HepG2 (cell line): ENCODE data around the gene CYSLTR2.

Experiments
- ERF ChIP-seq: IDR thresholded peaks from 2 replicates; pipeline ENCODE4 v1.6.1; 2018; ENCODE audit warnings: missing biosample characterization, missing genetic modification reagents
- FOSL1 ChIP-seq: sonication (generic); formaldehyde crosslinking; IDR thresholded peaks from 2 replicates; pipeline ENCODE4 v1.9.0; 2021; ENCODE audit warnings: missing genetic modification reagents, borderline replicate concordance
- ISL2 ChIP-seq: sonication (generic); formaldehyde crosslinking; IDR thresholded peaks from 2 replicates; pipeline ENCODE4 v1.5.0; 2020; ENCODE audit warnings: missing genetic modification reagents
- NAIF1 ChIP-seq: sonication (generic); formaldehyde crosslinking; IDR thresholded peaks from 2 replicates; pipeline ENCODE4 v1.5.0; 2020; ENCODE audit warnings: mild to moderate bottlenecking, missing genetic modification reagents, borderline replicate concordance
- POLR2A ChIP-seq, 2 experiments: IDR thresholded peaks; 2 replicates each; pipeline ENCODE4 v1.6.1; 2011; ENCODE audit warnings: low read depth in 2 of 2, low read length in 2 of 2, mild to moderate bottlenecking in 1 of 2, moderate library complexity in 1 of 2; ENCODE audit not compliant: insufficient read depth in 1 of 2
- RBM22 ChIP-seq: fragments of 200-400 bp; formaldehyde crosslinking; optimal IDR thresholded peaks from 2 replicates; pipeline ENCODE3; 2017; ENCODE audit warnings: mild to moderate bottlenecking, low read length, moderate library complexity
- SMC3 ChIP-seq: IDR thresholded peaks from 2 replicates; pipeline ENCODE4 v1.6.1; 2011; ENCODE audit warnings: low read length, improper control_type of control experiment
- TARDBP ChIP-seq: sonication (generic); formaldehyde crosslinking; IDR thresholded peaks from 2 replicates; pipeline ENCODE4 v1.8.0; 2022; ENCODE audit warnings: mild to moderate bottlenecking, missing genetic modification reagents
- YY1 ChIP-seq: IDR thresholded peaks from 2 replicates; pipeline ENCODE4 v1.6.1; 2011; ENCODE audit warnings: low read length, low read depth, moderate library complexity, mild to moderate bottlenecking; ENCODE audit not compliant: insufficient read depth, insufficient replicate concordance
- ZNF510 ChIP-seq: sonication (generic); formaldehyde crosslinking; IDR thresholded peaks from 2 replicates; pipeline ENCODE4 v1.4.0; 2020; ENCODE audit warnings: low read depth, mild to moderate bottlenecking, missing genetic modification reagents
- ZNF670 ChIP-seq: sonication (generic); formaldehyde crosslinking; IDR thresholded peaks from 2 replicates; pipeline ENCODE4 v1.8.0; 2022; ENCODE audit warnings: mild to moderate bottlenecking, missing genetic modification reagents, borderline replicate concordance
- ZNF672 ChIP-seq: sonication (generic); formaldehyde crosslinking; IDR thresholded peaks from 2 replicates; pipeline ENCODE4 v1.8.1; 2022; ENCODE audit warnings: missing genetic modification reagents
- TF ChIP-seq, protein P1 (sequence below): sonication (generic); formaldehyde crosslinking; IDR thresholded peaks from 2 replicates; pipeline ENCODE4 v1.5.0; 2020; ENCODE audit warnings: mild to moderate bottlenecking, missing genetic modification reagents, moderate library complexity
- TF ChIP-seq, protein P2 (sequence below), 2 experiments: fragments of 450-650 bp in 1 of 2; sonication (generic) in 1 of 2; formaldehyde crosslinking in 1 of 2; IDR thresholded peaks; 2 replicates each; pipeline versions ENCODE4 v1.6.1 to v1.8.0; 2016 to 2022; ENCODE audit warnings: antibody characterized with exemption in 1 of 2, mild to moderate bottlenecking in 1 of 2, missing genetic modification reagents in 1 of 2

DNA sequence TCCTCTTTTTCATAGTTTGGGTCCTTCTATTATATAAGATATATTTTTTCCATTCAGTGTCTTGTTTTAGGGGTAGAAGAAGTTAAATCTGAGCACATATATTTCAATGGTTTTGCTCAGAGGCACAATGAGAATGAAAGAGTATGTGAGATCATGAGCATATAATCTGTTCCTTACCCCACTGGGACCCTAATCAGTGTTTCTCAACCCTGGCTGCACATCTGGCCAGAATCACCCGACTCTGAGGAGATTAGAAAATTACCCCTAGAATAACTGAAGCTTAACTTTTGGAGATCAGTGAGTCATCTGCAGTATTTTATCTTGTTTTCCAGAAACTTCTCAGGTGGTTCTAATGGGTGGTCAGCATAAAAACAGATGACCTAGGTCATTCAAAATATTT is 782 bp downstream of the CYSLTR2 start:
- TF ChIP-seq ZNF672 (CRISPR knock-in tag) (no peak), SMC3 (no peak), ZNF510 (CRISPR knock-in tag) (no peak), ISL2 (no peak), FOSL1 (no peak), TARDBP (CRISPR knock-in tag) (no peak), NAIF1 (no peak), ERF (no peak), POLR2A (IDR thresholded peaks at IDR 0.05; ENCODE audit: insufficient read depth in 1 of 2, low read depth in 2 of 2, low read length in 2 of 2) (no peak), YY1 (no peak), RBM22 (no peak), ZNF670 (no peak)
- TF ChIP-seq, protein P1, sequence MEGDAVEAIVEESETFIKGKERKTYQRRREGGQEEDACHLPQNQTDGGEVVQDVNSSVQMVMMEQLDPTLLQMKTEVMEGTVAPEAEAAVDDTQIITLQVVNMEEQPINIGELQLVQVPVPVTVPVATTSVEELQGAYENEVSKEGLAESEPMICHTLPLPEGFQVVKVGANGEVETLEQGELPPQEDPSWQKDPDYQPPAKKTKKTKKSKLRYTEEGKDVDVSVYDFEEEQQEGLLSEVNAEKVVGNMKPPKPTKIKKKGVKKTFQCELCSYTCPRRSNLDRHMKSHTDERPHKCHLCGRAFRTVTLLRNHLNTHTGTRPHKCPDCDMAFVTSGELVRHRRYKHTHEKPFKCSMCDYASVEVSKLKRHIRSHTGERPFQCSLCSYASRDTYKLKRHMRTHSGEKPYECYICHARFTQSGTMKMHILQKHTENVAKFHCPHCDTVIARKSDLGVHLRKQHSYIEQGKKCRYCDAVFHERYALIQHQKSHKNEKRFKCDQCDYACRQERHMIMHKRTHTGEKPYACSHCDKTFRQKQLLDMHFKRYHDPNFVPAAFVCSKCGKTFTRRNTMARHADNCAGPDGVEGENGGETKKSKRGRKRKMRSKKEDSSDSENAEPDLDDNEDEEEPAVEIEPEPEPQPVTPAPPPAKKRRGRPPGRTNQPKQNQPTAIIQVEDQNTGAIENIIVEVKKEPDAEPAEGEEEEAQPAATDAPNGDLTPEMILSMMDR (CRISPR knock-in tag), result no peak
- TF ChIP-seq, protein P2, sequence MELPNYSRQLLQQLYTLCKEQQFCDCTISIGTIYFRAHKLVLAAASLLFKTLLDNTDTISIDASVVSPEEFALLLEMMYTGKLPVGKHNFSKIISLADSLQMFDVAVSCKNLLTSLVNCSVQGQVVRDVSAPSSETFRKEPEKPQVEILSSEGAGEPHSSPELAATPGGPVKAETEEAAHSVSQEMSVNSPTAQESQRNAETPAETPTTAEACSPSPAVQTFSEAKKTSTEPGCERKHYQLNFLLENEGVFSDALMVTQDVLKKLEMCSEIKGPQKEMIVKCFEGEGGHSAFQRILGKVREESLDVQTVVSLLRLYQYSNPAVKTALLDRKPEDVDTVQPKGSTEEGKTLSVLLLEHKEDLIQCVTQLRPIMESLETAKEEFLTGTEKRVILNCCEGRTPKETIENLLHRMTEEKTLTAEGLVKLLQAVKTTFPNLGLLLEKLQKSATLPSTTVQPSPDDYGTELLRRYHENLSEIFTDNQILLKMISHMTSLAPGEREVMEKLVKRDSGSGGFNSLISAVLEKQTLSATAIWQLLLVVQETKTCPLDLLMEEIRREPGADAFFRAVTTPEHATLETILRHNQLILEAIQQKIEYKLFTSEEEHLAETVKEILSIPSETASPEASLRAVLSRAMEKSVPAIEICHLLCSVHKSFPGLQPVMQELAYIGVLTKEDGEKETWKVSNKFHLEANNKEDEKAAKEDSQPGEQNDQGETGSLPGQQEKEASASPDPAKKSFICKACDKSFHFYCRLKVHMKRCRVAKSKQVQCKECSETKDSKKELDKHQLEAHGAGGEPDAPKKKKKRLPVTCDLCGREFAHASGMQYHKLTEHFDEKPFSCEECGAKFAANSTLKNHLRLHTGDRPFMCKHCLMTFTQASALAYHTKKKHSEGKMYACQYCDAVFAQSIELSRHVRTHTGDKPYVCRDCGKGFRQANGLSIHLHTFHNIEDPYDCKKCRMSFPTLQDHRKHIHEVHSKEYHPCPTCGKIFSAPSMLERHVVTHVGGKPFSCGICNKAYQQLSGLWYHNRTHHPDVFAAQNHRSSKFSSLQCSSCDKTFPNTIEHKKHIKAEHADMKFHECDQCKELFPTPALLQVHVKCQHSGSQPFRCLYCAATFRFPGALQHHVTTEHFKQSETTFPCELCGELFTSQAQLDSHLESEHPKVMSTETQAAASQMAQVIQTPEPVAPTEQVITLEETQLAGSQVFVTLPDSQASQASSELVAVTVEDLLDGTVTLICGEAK (IDR thresholded peaks at IDR 0.05), result no peak
- TF ChIP-seq, protein P2 (CRISPR knock-in tag; IDR thresholded peaks at IDR 0.05), result no peak
